Caki2 (cell line): ENCODE measurements around the gene KRTAP10-8. TPM values are rescaled to one million over a fixed set of nuclear protein-coding genes. Genes with fewer than 3 reads are reported as not detected.
"Not testable (repeated sequence)": the region's sequence is repeated elsewhere in the genome, so short reads cannot be mapped to it uniquely, and the experiment has no call there.

Source experiments
- DNase-seq: peaks from one replicate; pipeline ENCODE4 v3.0.0-alpha.2; 2015; ENCODE audit warnings: low read depth
- in situ Hi-C: cut with HindIII; loops from 2 replicates; pipeline ENCODE4 v1.10.0; 2016; ENCODE audit warnings: low sequenced_read_pairs, low pct_unique_long_range_greater_than_20kb, mixed read lengths
- total RNA-seq: library from RNA; depleted of rRNA; stranded (reverse); fragments of >200 nt; shearing (Covaris generic); gene quantifications from 2 replicates; pipeline ENCODE4 v1.2.3, GENCODE V29; 2014; ENCODE audit warnings: low replicate concordance; rRNA removed

The KRTAP10-8 gene
- total RNA-seq, 1 experiment from 2014 or later, result not detected

GRCh38 chr21:44650973-44651675 lies 39.2 kb downstream of the KRTAP10-8 start:
- DNase-seq, result no peak
- in situ Hi-C loops, result no loop called here

GRCh38 chr21:44653123-44653522 lies 41.2 kb downstream of the KRTAP10-8 start:
- DNase-seq, result no peak
- in situ Hi-C loops, result no loop called here

- no peak for DNase-seq
- in situ Hi-C loops, result no loop called here
Observed at GRCh38 chr21:44653656-44654575, 42.0 kb downstream of the KRTAP10-8 start.

DNA sequence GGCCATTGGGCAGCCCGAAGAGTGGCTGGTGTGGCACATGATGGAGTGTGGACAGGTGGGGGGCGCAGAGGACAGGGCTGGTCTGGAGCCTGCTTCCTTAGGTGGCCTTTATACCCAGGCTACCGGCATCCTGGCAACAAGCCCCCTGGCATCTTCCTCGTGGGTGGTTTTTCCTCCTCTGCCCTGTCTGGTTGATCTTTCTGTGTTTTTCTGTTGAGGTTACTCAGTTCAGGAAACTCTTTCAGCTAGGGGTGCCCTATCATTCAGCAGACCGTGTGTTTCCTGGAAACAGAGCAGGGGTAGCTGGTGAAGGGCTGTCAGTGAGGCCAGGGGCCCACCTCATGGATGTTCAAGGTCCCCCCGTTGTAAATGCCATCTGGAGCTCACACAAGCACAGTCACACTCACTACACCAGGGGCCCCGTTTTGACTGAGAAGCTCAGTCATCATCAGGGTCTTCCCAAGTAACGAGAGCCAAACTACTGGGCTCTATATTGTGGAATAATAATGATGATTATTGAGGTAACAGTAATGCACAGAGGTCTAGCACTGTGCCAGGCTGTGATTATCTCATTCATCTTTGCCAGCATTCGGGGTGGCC lies 42.8 kb downstream of the KRTAP10-8 start, which contains the start of gene KRTAP12-4:
TSS of gene KRTAP12-4 (minus strand) at position 84 of the 600 bp plus-strand sequence. CDS start at position 39, 45 bp downstream.
- in situ Hi-C loops, result no loop called here
- no peak for DNase-seq

DNA sequence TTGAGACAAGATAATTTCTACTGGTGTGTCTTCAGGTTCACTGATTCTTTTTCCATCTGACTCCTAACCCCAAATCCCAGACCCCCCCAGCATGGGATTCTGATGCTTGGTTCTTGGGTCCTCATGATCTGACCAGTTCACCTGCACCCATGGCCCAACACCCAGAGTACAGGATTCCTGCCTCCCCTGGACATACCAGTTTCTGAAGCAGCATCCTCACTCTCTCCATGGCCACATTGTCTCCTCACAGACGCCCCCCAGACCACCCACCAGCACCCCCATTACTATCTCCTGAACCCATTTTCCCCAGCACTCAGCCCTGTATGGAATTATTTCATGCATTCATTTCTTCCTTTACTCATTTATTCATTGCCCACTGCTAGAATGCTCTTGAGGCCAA lies 45.0 kb downstream of the KRTAP10-8 start:
- in situ Hi-C loops, result no loop called here
- DNase-seq, result no peak

GRCh38 chr21:44657635-44658540 lies 46.0 kb downstream of the KRTAP10-8 start, which contains the start of gene KRTAP12-3:
TSS of gene KRTAP12-3 (plus strand) at chr21:44657932. CDS start at chr21:44657980, 48 bp downstream.
- in situ Hi-C loops, result no loop called here
- no peak for DNase-seq

DNA sequence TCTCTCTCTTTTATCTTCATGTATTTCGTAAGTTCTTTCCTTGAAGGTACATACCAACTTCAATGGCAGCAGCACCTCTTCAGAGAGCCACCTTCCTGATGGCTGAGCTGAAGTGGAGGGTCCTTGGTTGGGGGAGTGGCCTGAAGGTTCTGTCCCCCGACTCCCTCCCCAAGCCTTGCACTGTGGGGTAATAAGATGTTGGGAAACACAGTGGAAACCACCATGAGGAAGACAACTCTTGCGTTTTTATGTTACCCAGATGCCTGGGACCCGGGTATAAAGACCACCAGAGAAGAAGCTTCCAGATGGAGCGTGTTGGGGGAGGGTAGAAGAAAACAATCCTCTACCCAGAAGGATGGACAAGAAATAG lies 46.6 kb downstream of the KRTAP10-8 start:
- in situ Hi-C loops, result no loop called here
- DNase-seq, result no peak

- in situ Hi-C loops, result no loop called here
- DNase-seq, result no peak
Observed at GRCh38 chr21:44658913-44659595, 47.2 kb downstream of the KRTAP10-8 start.

- in situ Hi-C loops, DNase-seq: not testable (repeated sequence)
Observed at GRCh38 chr21:44661567-44661966, 49.7 kb downstream of the KRTAP10-8 start.

Other genes with a start within 250 kb of the KRTAP10-8 start
- not detected in 2 replicates for gene LRRC3, start 156.6 kb upstream of the KRTAP10-8 start, total RNA-seq
- gene KRTAP10-1, start 71.9 kb upstream of the KRTAP10-8 start, total RNA-seq, result not detected in 2 replicates
- not detected in 2 replicates for gene KRTAP10-2, start 60.6 kb upstream of the KRTAP10-8 start, total RNA-seq
- not detected in 2 replicates for gene KRTAP10-3, start 53.3 kb upstream of the KRTAP10-8 start, total RNA-seq
- gene KRTAP10-4, start 38.4 kb upstream of the KRTAP10-8 start, total RNA-seq, result not detected in 2 replicates
- gene KRTAP10-5, start 31.5 kb upstream of the KRTAP10-8 start, total RNA-seq, result not detected in 2 replicates
- gene KRTAP10-6, start 19.6 kb upstream of the KRTAP10-8 start, total RNA-seq, result not detected in 2 replicates
- gene KRTAP10-7, start 11.5 kb upstream of the KRTAP10-8 start, total RNA-seq, result not detected in 2 replicates
- not detected in 2 replicates for gene KRTAP10-9, start 15.0 kb downstream of the KRTAP10-8 start, total RNA-seq
- not detected in 2 replicates for gene KRTAP10-10, start 25.3 kb downstream of the KRTAP10-8 start, total RNA-seq
- gene KRTAP10-11, start 34.3 kb downstream of the KRTAP10-8 start, total RNA-seq, result not detected in 2 replicates
- not detected in 2 replicates for gene KRTAP12-4, start 42.6 kb downstream of the KRTAP10-8 start, total RNA-seq
- not detected in 2 replicates for gene KRTAP12-3, start 45.9 kb downstream of the KRTAP10-8 start, total RNA-seq
- gene KRTAP12-2, start 54.8 kb downstream of the KRTAP10-8 start, total RNA-seq, result not detected in 2 replicates
- not detected in 2 replicates for gene KRTAP12-1, start 70.1 kb downstream of the KRTAP10-8 start, total RNA-seq
- not detected in 2 replicates for gene KRTAP10-12, start 85.1 kb downstream of the KRTAP10-8 start, total RNA-seq
- not detected in 2 replicates for gene TSPEAR, start 99.5 kb downstream of the KRTAP10-8 start, total RNA-seq
- gene UBE2G2, start 189.7 kb downstream of the KRTAP10-8 start, total RNA-seq, result 43.8 and 50.0 TPM in 2 replicates
- 128 and 131 TPM in 2 replicates for gene SUMO3, start 206.0 kb downstream of the KRTAP10-8 start, total RNA-seq